Suprapubic skin (tissue), 4 donors: ENCODE results near the gene KRTAP26-1.

Source experiments
- EP300 ChIP-seq: sonication (generic); formaldehyde crosslinking; IDR thresholded peaks from one replicate; pipeline ENCODE4 v1.6.1; 2017; ENCODE audit warnings: antibody characterized with exemption
- POLR2A ChIP-seq, 2 donors: fragments of 450-650 bp; IDR thresholded peaks; one replicate each; pipeline ENCODE4 v1.6.1; 2017; ENCODE audit warnings: antibody characterized with exemption in 2 of 2, mild to moderate bottlenecking in 2 of 2, moderate library complexity in 2 of 2
- POLR2AphosphoS5 ChIP-seq, 3 donors: sonication (generic); formaldehyde crosslinking; IDR thresholded peaks; one replicate each; pipeline ENCODE4 v1.6.1; 2017; ENCODE audit warnings: antibody characterized with exemption in 3 of 3
- TF ChIP-seq, protein P1 (sequence below), 2 donors: fragments of 200-600 bp in 1 of 2; fragments of 450-650 bp in 1 of 2; sonication (generic) in 1 of 2; IDR thresholded peaks; one replicate each; pipeline ENCODE4 v1.5.1; 2016 to 2019; ENCODE audit warnings: antibody characterized with exemption in 2 of 2, mild to moderate bottlenecking in 1 of 2, moderate library complexity in 1 of 2

DNA sequence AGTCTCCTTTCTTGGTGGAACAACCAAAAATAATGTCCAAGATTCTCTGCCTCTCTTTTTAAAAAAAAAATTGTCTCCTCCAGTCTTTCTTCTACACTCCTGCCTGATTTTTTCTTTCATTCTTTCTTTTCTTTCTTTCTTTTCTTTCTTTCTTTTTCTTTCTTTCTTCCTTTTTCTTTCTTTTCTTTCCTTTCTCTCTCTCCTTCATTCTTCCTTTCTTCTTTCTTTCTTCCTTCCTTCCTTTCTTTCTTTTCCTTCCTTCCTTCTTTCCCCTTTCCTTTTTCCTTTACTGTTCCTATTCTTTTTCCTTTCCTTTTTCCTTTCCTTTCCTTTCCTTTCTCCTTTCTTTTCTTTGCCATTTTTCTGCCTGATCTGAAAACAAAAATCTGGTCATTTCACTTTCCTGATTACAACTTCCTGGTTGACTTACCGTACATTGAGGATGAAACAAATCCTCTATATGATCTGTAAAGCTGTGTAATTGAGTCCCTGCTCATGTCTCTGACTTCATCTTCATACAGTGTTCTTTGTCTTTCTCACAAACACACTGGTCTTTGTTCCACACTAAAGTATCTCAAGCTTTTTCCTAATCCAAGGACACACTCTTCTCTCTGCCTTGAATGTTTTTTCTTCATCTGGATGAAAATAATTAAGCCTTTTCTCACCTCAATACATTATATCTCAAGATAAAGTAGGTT, 34.3 kb upstream of the KRTAP26-1 start:
- TF ChIP-seq, protein P1, sequence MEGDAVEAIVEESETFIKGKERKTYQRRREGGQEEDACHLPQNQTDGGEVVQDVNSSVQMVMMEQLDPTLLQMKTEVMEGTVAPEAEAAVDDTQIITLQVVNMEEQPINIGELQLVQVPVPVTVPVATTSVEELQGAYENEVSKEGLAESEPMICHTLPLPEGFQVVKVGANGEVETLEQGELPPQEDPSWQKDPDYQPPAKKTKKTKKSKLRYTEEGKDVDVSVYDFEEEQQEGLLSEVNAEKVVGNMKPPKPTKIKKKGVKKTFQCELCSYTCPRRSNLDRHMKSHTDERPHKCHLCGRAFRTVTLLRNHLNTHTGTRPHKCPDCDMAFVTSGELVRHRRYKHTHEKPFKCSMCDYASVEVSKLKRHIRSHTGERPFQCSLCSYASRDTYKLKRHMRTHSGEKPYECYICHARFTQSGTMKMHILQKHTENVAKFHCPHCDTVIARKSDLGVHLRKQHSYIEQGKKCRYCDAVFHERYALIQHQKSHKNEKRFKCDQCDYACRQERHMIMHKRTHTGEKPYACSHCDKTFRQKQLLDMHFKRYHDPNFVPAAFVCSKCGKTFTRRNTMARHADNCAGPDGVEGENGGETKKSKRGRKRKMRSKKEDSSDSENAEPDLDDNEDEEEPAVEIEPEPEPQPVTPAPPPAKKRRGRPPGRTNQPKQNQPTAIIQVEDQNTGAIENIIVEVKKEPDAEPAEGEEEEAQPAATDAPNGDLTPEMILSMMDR (IDR thresholded peaks at IDR 0.05), result no peak
- TF ChIP-seq POLR2AphosphoS5 (IDR thresholded peaks at IDR 0.05) (no peak), POLR2A (IDR thresholded peaks at IDR 0.05) (no peak), EP300 (no peak)
